Measurements from ENCODE around the gene OPTN.
"Not testable (repeated sequence)": the region's sequence is repeated elsewhere in the genome, so short reads cannot be mapped to it uniquely, and the experiment has no call there.

Gene OPTN

GRCh38 chr10:13120786-13121499 lies 21.0 kb downstream of the OPTN start:
- no peak for DNase-seq (ENCODE audit: low read depth)

GRCh38 chr10:13121500-13121854 lies 21.5 kb downstream of the OPTN start:
- DNase-seq (ENCODE audit: low read depth) = no peak

- no peak for DNase-seq (ENCODE audit: low read depth)
These were observed 36.7 kb downstream of the OPTN start for GRCh38 chr10:13136651-13137050.

GRCh38 chr10:13139150-13139549 lies 39.2 kb downstream of the OPTN start:
- DNase-seq (ENCODE audit: low read depth) = no peak

GRCh38 chr10:13139676-13140075 lies 39.7 kb downstream of the OPTN start:
- DNase-seq (ENCODE audit: low read depth) = no peak

GRCh38 chr10:13140627-13141190 lies 40.7 kb downstream of the OPTN start:
- no peak for DNase-seq (ENCODE audit: low read depth)

- no peak for DNase-seq (ENCODE audit: low read depth)
These were observed 43.8 kb downstream of the OPTN start for GRCh38 chr10:13143766-13144165.

- no peak for DNase-seq (ENCODE audit: low read depth)
These were observed 44.9 kb downstream of the OPTN start for GRCh38 chr10:13144814-13145213.

- no peak for DNase-seq (ENCODE audit: low read depth)
These were observed 46.4 kb downstream of the OPTN start for GRCh38 chr10:13146379-13146778.

GRCh38 chr10:13147161-13147560 lies 47.2 kb downstream of the OPTN start:
- DNase-seq (ENCODE audit: low read depth) = no peak

- no peak for DNase-seq (ENCODE audit: low read depth)
These were observed 52.3 kb downstream of the OPTN start for GRCh38 chr10:13152296-13152695.

- not testable (repeated sequence) for DNase-seq (ENCODE audit: low read depth)
These were observed 55.9 kb downstream of the OPTN start for GRCh38 chr10:13155860-13156259.

- no peak for DNase-seq (ENCODE audit: low read depth)
These were observed 58.4 kb downstream of the OPTN start for GRCh38 chr10:13158401-13158800.

- DNase-seq (ENCODE audit: low read depth) = peak; percentile 93
These were observed 61.2 kb downstream of the OPTN start, which contains the start of gene MCM10 for GRCh38 chr10:13160934-13161856. MCM10 (plus strand) TSS chr10:13161558; CDS start chr10:13164203, 2,645 bp downstream.

- DNase-seq (ENCODE audit: low read depth) = no peak
These were observed 61.9 kb downstream of the OPTN start for GRCh38 chr10:13161857-13162271.

- DNase-seq (ENCODE audit: low read depth) = no peak
These were observed 63.9 kb downstream of the OPTN start for GRCh38 chr10:13163859-13164258.

- no peak for DNase-seq (ENCODE audit: low read depth)
These were observed 65.2 kb downstream of the OPTN start for GRCh38 chr10:13165177-13165576.

- no peak for DNase-seq (ENCODE audit: low read depth)
These were observed 67.6 kb downstream of the OPTN start for GRCh38 chr10:13167568-13167967.

GRCh38 chr10:13168781-13169180 lies 68.8 kb downstream of the OPTN start:
- no peak for DNase-seq (ENCODE audit: low read depth)

- no peak for DNase-seq (ENCODE audit: low read depth)
These were observed 73.7 kb downstream of the OPTN start for GRCh38 chr10:13173616-13174015.

GRCh38 chr10:13180788-13181187 lies 80.8 kb downstream of the OPTN start:
- no peak for DNase-seq (ENCODE audit: low read depth)

- no peak for DNase-seq (ENCODE audit: low read depth)
These were observed 82.5 kb downstream of the OPTN start for GRCh38 chr10:13182424-13182823.

GRCh38 chr10:13183625-13184024 lies 83.7 kb downstream of the OPTN start:
- DNase-seq (ENCODE audit: low read depth) = no peak
